Activated T-helper 2 cell treated with anti-CD3 and anti-CD28 coated beads, Interferon-gamma antibody, Interleukin-2, Interleukin-4, amounts not matched to agents 10 μg/mL and 5 μg/mL and 100 μg/mL, durations not matched to agents 14 hours and 24 hours and 36 hours (primary cell): ENCODE results near the gene MRPL57. TPM values are rescaled to one million over a fixed set of nuclear protein-coding genes. Genes with fewer than 3 reads are reported as not detected.

Source experiments
- DNase-seq: peaks from one replicate; pipeline ENCODE4 v3.0.0; 2021; ENCODE audit warnings: low spot score
- H3K27ac Mint-ChIP-seq: one replicate; pipeline ENCODE4 v1.8.0; 2021; ENCODE audit warnings: mixed read lengths
- H3K27me3 Mint-ChIP-seq: one replicate; pipeline ENCODE4 v1.8.0; 2021; ENCODE audit warnings: low read depth, mixed read lengths
- H3K36me3 Mint-ChIP-seq: one replicate; pipeline ENCODE4 v1.8.0; 2021; ENCODE audit warnings: low read depth, mixed read lengths
- H3K4me1 Mint-ChIP-seq: one replicate; pipeline ENCODE4 v1.8.0; 2021; ENCODE audit warnings: low read depth, mixed read lengths
- H3K4me3 Mint-ChIP-seq: one replicate; pipeline ENCODE4 v1.8.0; 2021; ENCODE audit warnings: low read depth, mild to moderate bottlenecking, moderate library complexity, mixed read lengths
- H3K9me3 Mint-ChIP-seq: one replicate; pipeline ENCODE4 v1.8.0; 2021; ENCODE audit warnings: mixed read lengths
- intact Hi-C: fragments of 100-400 bp; cut with micrococcal nuclease; formaldehyde crosslinking; loops from one replicate; pipeline ENCODE4 v1.15.1; 2023
- total RNA-seq: library from RNA; stranded (reverse); gene quantifications from 2 replicates; pipeline ENCODE4 v1.2.3, GENCODE V29; 2022

Gene MRPL57
- total RNA-seq, 1 donor from 2014 or later: 28.9 TPM

- peaks cover 7% of the 10 kb centered on the region for H3K4me1 Mint-ChIP-seq
- no peak for DNase-seq
- no peak overlapping the region for H3K4me3 Mint-ChIP-seq
- H3K36me3 Mint-ChIP-seq: no peaks in the 10 kb centered on the region
- H3K9me3 Mint-ChIP-seq: peaks cover 4% of the 10 kb centered on the region
- intact Hi-C loops: no loop called here
- peaks cover 23% of the 10 kb centered on the region for H3K27me3 Mint-ChIP-seq
- no peak overlapping the region for H3K27ac Mint-ChIP-seq
These were observed 51.5 kb downstream of the MRPL57 start for GRCh38 chr13:21227917-21228316.

Other genes with a start within 250 kb of the MRPL57 start
- 2.6 and 2.7 TPM in 2 replicates for gene LATS2, start 115.1 kb upstream of the MRPL57 start, total RNA-seq
- gene SAP18, start 36.5 kb upstream of the MRPL57 start, total RNA-seq: 226 and 228 TPM in 2 replicates
- 29.4 and 29.6 TPM in 2 replicates for gene SKA3, start 106 bp upstream of the MRPL57 start, total RNA-seq